NCI-H2029 (cell line): ENCODE data around the gene ALDH3A2.

Source experiments
- DNase-seq: peaks from one replicate; lab custom pipeline; 2025; lab: John Stamatoyannopoulos, UW

The ALDH3A2 gene

GRCh38 chr17:19714542-19715411, 66.2 kb downstream of the ALDH3A2 start:
- peak; percentile 59 for DNase-seq

- DNase-seq = no peak
Observed at GRCh38 chr17:19716108-19717030, 67.8 kb downstream of the ALDH3A2 start, which contains the start of gene SLC47A2. Gene SLC47A2, minus strand, starts transcription at chr17:19716584. Its CDS starts 29 bp downstream, at chr17:19716555.

GRCh38 chr17:19717031-19717360, 68.4 kb downstream of the ALDH3A2 start:
- no peak for DNase-seq

- no peak for DNase-seq
Observed at GRCh38 chr17:19717411-19717908, 68.9 kb downstream of the ALDH3A2 start.

- DNase-seq = no peak
Observed at GRCh38 chr17:19718041-19718612, 69.6 kb downstream of the ALDH3A2 start.

- no peak for DNase-seq
Observed at GRCh38 chr17:19718613-19719354, 70.2 kb downstream of the ALDH3A2 start.

GRCh38 chr17:19719355-19720209, 71.0 kb downstream of the ALDH3A2 start:
- no peak for DNase-seq

GRCh38 chr17:19720210-19720475, 71.6 kb downstream of the ALDH3A2 start:
- no peak for DNase-seq

- no peak for DNase-seq
Observed at GRCh38 chr17:19720631-19721426, 72.3 kb downstream of the ALDH3A2 start.

GRCh38 chr17:19723964-19724363, 75.4 kb downstream of the ALDH3A2 start:
- no peak for DNase-seq

GRCh38 chr17:19724501-19725420, 76.2 kb downstream of the ALDH3A2 start:
- no peak for DNase-seq

- no peak for DNase-seq
Observed at GRCh38 chr17:19725486-19725885, 76.9 kb downstream of the ALDH3A2 start.

- no peak for DNase-seq
Observed at GRCh38 chr17:19726631-19727376, 78.3 kb downstream of the ALDH3A2 start.
